AG04450 (cell line): ENCODE measurements around the gene ADARB2. TPM values are rescaled to one million over a fixed set of nuclear protein-coding genes. Genes with fewer than 3 reads are reported as not detected.

ENCODE experiments used
- CTCF ChIA-PET: fragments of 300-600, 350-600 bp; formaldehyde crosslinking; extraction: SDS; loops from one replicate; lab custom pipeline; 2022; ENCODE audit warnings: antibody characterized with exemption, inconsistent platforms; lab: Charles Lee
- POLR2A ChIA-PET: fragments of 350-600 bp; formaldehyde crosslinking; extraction: SDS; loops from one replicate; lab custom pipeline; 2021; ENCODE audit warnings: antibody characterized with exemption, inconsistent platforms; lab: Yijun Ruan, JAX
- DNase-seq: peaks from one replicate; pipeline ENCODE4 v3.0.0-alpha.2; 2011; ENCODE audit warnings: low read depth, low spot score
- H3K27ac ChIP-seq: one replicate; pipeline ENCODE4 v1.5.1; 2012; ENCODE audit warnings: low read depth, low read length, control low read depth
- H3K27me3 ChIP-seq: one replicate; pipeline ENCODE4 v1.6.0; 2012; ENCODE audit warnings: low read length; ENCODE audit not compliant: control insufficient read depth, insufficient read depth
- H3K4me3 ChIP-seq: 2 replicates; pipeline ENCODE4 v1.5.1; 2011; ENCODE audit warnings: mild to moderate bottlenecking, low read depth, low read length, control low read depth
- H3K9me3 ChIP-seq: 2 replicates; pipeline ENCODE4 v1.5.1; 2012; ENCODE audit warnings: low read length; ENCODE audit not compliant: control insufficient read depth, insufficient read depth
- CTCF ChIP-seq: IDR thresholded peaks from 2 replicates; pipeline ENCODE4 v1.5.1; 2011; ENCODE audit warnings: low read depth, low read length, control low read depth, inconsistent platforms
- polyA plus RNA-seq: library from polyadenylated mRNA; depleted of rRNA; stranded (reverse); fragments of >200 nt; gene quantifications from 2 replicates; pipeline ENCODE4 v1.2.3, GENCODE V29; 2011

ADARB2 gene
- polyA plus RNA-seq, 1 experiment: not detected

- CTCF ChIA-PET: no interaction called here
- no peak overlapping the region for H3K4me3 ChIP-seq
- no peak for TF ChIP-seq CTCF
- H3K27me3 ChIP-seq: no peaks in the 10 kb centered on the region
- no peak overlapping the region for H3K27ac ChIP-seq
- DNase-seq: no peak
- POLR2A ChIA-PET: no interaction called here
- H3K9me3 ChIP-seq: peaks cover 57% of the 10 kb centered on the region
Observed at GRCh38 chr10:1454951-1455350, 282.4 kb downstream of the ADARB2 start.

DNA sequence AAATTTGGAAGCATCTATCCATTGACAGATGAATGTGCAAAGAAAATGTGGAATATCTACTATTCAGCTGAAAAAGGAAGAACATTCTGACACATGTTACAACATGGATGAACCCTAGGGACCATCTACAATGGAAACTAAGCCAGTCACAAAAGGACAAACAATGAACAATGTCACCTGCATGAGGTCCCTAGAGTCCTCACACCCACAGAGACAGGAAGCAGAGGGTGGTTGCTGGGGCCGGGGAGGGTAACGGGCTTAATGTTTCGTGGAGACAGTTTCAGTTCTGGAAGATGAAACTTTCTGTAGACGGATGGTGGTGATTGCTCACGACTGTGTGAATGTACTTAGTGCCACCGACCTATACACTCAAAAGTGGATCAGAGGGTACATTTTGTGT, 282.9 kb downstream of the ADARB2 start:
- Histone ChIP-seq H3K9me3 (peaks cover 57% of the 10 kb centered on the region), H3K4me3 (no peak overlapping the region), H3K27me3 (no peaks in the 10 kb centered on the region), H3K27ac (no peak overlapping the region)
- ChIA-PET CTCF (no interaction called here), POLR2A (no interaction called here)
- TF ChIP-seq CTCF: no peak
- no peak for DNase-seq

DNA sequence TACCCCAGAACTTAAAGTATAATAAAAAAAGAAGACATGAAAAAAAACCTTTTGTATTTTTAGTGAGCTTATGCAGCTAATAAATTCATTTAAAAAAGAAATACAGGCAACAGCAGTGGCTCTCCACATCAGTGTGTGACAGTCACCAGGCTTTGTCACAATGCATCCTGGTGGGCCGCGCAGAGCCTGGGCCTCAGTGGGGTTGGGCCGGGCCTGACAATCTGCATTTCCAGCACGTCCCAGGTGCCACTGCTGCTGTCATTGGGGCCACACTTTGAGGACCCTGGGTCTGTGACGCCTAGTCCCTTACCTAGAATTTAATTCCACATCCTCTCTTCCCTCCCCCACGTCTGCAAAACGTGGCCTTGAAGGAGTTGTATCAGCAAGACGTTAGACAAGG, 284.5 kb downstream of the ADARB2 start:
- TF ChIP-seq CTCF: no peak
- POLR2A ChIA-PET: no interaction called here
- CTCF ChIA-PET: no interaction called here
- Histone ChIP-seq H3K27me3 (no peaks in the 10 kb centered on the region), H3K4me3 (no peak overlapping the region), H3K9me3 (peaks cover 57% of the 10 kb centered on the region), H3K27ac (no peak overlapping the region)
- no peak for DNase-seq

GRCh38 chr10:1451941-1452340, 285.4 kb downstream of the ADARB2 start:
- peaks cover 52% of the 10 kb centered on the region for H3K9me3 ChIP-seq
- POLR2A ChIA-PET: no interaction called here
- no peak for TF ChIP-seq CTCF
- no peaks in the 10 kb centered on the region for H3K27me3 ChIP-seq
- DNase-seq: no peak
- CTCF ChIA-PET: no interaction called here
- no peak overlapping the region for H3K27ac ChIP-seq
- H3K4me3 ChIP-seq: no peak overlapping the region

DNA sequence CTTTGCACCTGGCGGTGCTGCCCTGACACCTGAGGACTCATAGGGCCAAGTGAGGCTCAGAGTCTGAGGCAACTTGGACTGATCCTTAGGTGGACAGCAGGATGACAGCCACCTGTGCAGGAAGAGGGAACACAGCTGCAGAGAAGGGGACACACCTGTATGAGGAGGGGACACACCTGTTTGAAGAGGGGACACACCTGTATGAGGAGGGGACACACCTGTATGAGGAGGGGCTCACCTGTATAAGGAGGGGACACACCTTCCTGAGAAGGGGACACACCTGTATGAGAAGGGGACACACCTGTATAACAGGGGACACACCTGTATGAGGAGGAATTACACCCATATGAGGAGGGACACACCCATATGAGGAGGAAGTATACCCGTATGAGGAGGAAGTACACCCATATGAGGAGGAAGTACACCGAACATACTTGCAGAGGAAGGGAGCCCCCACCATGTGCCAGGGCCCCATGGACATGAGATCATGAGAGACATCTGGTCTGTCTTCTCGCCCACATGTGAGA, 285.9 kb downstream of the ADARB2 start:
- H3K27me3 ChIP-seq: no peaks in the 10 kb centered on the region
- ChIA-PET CTCF (no interaction called here), POLR2A (no interaction called here)
- no peak for DNase-seq
- H3K4me3 ChIP-seq: no peak overlapping the region
- peaks cover 48% of the 10 kb centered on the region for H3K9me3 ChIP-seq
- H3K27ac ChIP-seq: no peak overlapping the region
- no peak for TF ChIP-seq CTCF
